Liver (tissue), 9 donors: ENCODE results near the gene EXOC7. TPM values are rescaled to one million over a fixed set of nuclear protein-coding genes. Genes with fewer than 3 reads are reported as not detected.

Experiments used
- DNase-seq: peaks from one replicate; pipeline ENCODE4 v3.0.0-alpha.2; 2017; ENCODE audit warnings: low spot score
- H3K27ac ChIP-seq, 2 donors: one replicate each; pipeline ENCODE4 v1.7.0; 2013; ENCODE audit warnings: inconsistent platforms in 2 of 2, low read length in 2 of 2, control low read depth in 1 of 2, low read depth in 1 of 2, mild to moderate bottlenecking in 1 of 2
- H3K27me3 ChIP-seq, 4 donors: one replicate each; pipeline versions ENCODE4 v1.6.1 to v1.7.0; 2013; ENCODE audit warnings: low read length in 3 of 4, inconsistent platforms in 1 of 4, mild to moderate bottlenecking in 1 of 4, moderate library complexity in 1 of 4; ENCODE audit not compliant: control insufficient read depth in 4 of 4, insufficient read depth in 4 of 4
- H3K36me3 ChIP-seq, 4 donors: one replicate each; pipeline versions ENCODE4 v1.6.1 to v1.7.0; 2013; ENCODE audit warnings: low read length in 3 of 4, mild to moderate bottlenecking in 3 of 4, low read depth in 1 of 4, moderate library complexity in 1 of 4; ENCODE audit not compliant: control insufficient read depth in 4 of 4, insufficient read depth in 3 of 4
- H3K4me1 ChIP-seq, 4 donors: one replicate each; pipeline versions ENCODE4 v1.6.1 to v1.7.0; 2013; ENCODE audit warnings: low read length in 3 of 4, mild to moderate bottlenecking in 3 of 4, moderate library complexity in 1 of 4; ENCODE audit not compliant: control insufficient read depth in 4 of 4, insufficient read depth in 4 of 4
- H3K4me3 ChIP-seq, 3 donors: one replicate each; pipeline versions ENCODE4 v1.6.1 to v1.7.0; 2013; ENCODE audit warnings: low read length in 3 of 3, control low read depth in 1 of 3, low read depth in 1 of 3, mild to moderate bottlenecking in 1 of 3
- H3K9ac ChIP-seq, 2 donors: one replicate each; pipeline ENCODE4 v1.7.0; 2013; ENCODE audit warnings: low read length in 2 of 2, mild to moderate bottlenecking in 2 of 2, moderate library complexity in 2 of 2, control low read depth in 1 of 2, low read depth in 1 of 2
- H3K9me3 ChIP-seq, 4 donors: one replicate each; pipeline versions ENCODE4 v1.6.1 to v1.7.0; 2013; ENCODE audit warnings: low read length in 3 of 4; ENCODE audit not compliant: control insufficient read depth in 4 of 4
- EGR1 ChIP-seq, 2 donors: IDR thresholded peaks; 2 replicates each; pipeline ENCODE4 v1.6.1; 2016 to 2018; ENCODE audit warnings: antibody characterized with exemption in 2 of 2, low read depth in 2 of 2
- FOXA1 ChIP-seq: IDR thresholded peaks from 2 replicates; pipeline ENCODE4 v1.6.1; 2016; ENCODE audit warnings: antibody characterized with exemption
- FOXA2 ChIP-seq: IDR thresholded peaks from 2 replicates; pipeline ENCODE4 v1.6.1; 2016; ENCODE audit warnings: antibody characterized with exemption
- GABPA ChIP-seq, 2 donors: IDR thresholded peaks in 1 of 2; conservative IDR thresholded peaks in 1 of 2; 2 replicates each; pipeline ENCODE4 v1.6.1; 2016; ENCODE audit warnings: antibody characterized with exemption in 2 of 2, mild to moderate bottlenecking in 1 of 2, moderate library complexity in 1 of 2
- HNF4A ChIP-seq, 2 donors: conservative IDR thresholded peaks; 2 replicates each; pipeline ENCODE4 v1.6.1; 2016; ENCODE audit warnings: antibody characterized with exemption in 2 of 2, mild to moderate bottlenecking in 2 of 2
- HNF4G ChIP-seq: IDR thresholded peaks from 2 replicates; pipeline ENCODE4 v1.6.1; 2016; ENCODE audit warnings: antibody characterized with exemption
- JUND ChIP-seq, 2 donors: IDR thresholded peaks; 2 replicates each; pipeline ENCODE4 v1.6.1; 2016; ENCODE audit warnings: antibody characterized with exemption in 2 of 2
- NR2F2 ChIP-seq: IDR thresholded peaks from 2 replicates; pipeline ENCODE4 v1.6.1; 2016; ENCODE audit warnings: antibody characterized with exemption
- RAD21 ChIP-seq, 2 donors: IDR thresholded peaks; 2 replicates each; pipeline ENCODE4 v1.6.1; 2016; ENCODE audit warnings: antibody characterized with exemption in 2 of 2, mild to moderate bottlenecking in 2 of 2
- RXRA ChIP-seq, 2 donors: IDR thresholded peaks; 2 replicates each; pipeline ENCODE4 v1.6.1; 2017 to 2018; ENCODE audit warnings: antibody characterized with exemption in 2 of 2, mild to moderate bottlenecking in 1 of 2
- TAF1 ChIP-seq: conservative IDR thresholded peaks from 2 replicates; pipeline ENCODE4 v1.6.1; 2016; ENCODE audit warnings: antibody characterized with exemption, mild to moderate bottlenecking
- WGBS: extraction: QIAGEN DNeasy Blood & Tissue Kit; methylation state at CpG from one replicate; pipeline ENCODE4 v1.1.7; 2013; 5-methylcytosine and 5-hydroxymethylcytosine counted together
- polyA plus RNA-seq, 2 donors: library from polyadenylated mRNA; stranded (reverse) in 1 of 2; unstranded in 1 of 2; fragments of 200-250 nt in 1 of 2; fragments of >200 nt in 1 of 2; fragmentation: Nextera tagmentation in 1 of 2; extraction: Ambion mirVana in 1 of 2; gene quantifications; one replicate each; pipeline versions ENCODE4 v1.2.1 to v1.2.3, GENCODE V29; 2013 to 2015
- total RNA-seq, 2 donors: library from RNA; depleted of rRNA; stranded (reverse); fragments of >200 nt; gene quantifications; one replicate each; pipeline ENCODE4 v1.2.3, GENCODE V29; 2014
- TF ChIP-seq, protein P1 (sequence below): IDR thresholded peaks from 2 replicates; pipeline ENCODE4 v1.6.1; 2016; ENCODE audit warnings: antibody characterized with exemption
- TF ChIP-seq, protein P2 (sequence below): IDR thresholded peaks from 2 replicates; pipeline ENCODE4 v1.6.1; 2016; ENCODE audit warnings: antibody characterized with exemption
- TF ChIP-seq, protein P3 (sequence below): fragments of 150-350 bp; IDR thresholded peaks from 2 replicates; pipeline ENCODE4 v1.5.1; 2017; ENCODE audit warnings: improper control_type of control experiment, low read depth, low read length; ENCODE audit not compliant: missing input control
- donor health status: healthy.
- donor health status: healthy.
- donor health status: healthy.
- donor health status: healthy.
- donor health status: healthy.

Gene EXOC7
- total and polyA plus RNA-seq, 4 donors: 28.0 to 64.8 (median 38.2) TPM

DNA sequence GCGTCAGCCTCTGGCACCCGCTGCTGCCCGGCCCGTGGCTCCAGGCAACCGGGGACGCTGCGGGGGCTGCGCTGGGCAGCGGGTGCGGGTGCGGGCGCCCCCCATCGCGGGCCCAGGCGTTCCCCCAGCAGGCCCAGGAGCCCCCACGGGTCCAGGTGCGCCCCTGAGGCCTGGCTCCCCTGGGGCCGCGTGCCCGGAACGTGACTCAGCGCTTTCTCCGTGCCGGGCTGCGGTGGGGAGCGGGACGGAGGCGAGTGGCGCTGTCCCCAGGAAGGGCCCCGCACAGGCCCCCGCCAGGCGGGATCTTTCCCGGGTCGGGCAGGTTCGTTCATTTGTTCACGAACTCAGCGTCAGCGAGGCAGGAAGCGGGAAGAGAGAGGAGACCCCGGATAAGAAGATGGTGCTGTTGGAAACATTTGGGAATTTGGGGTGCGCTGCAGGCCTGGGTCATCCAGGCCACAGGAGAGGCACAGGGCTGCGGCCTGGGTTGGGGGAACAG lies 18.4 kb upstream of the EXOC7 start:
- Histone ChIP-seq H3K9me3 (no peaks in the 10 kb centered on the region), H3K9ac (no peak overlapping the region), H3K4me1 (peaks cover 0 to 7% (median 5%) of the 10 kb centered on the region in 4 donors), H3K4me3 (peak overlapping the region in 1 of 3 donors; percentile 29), H3K27me3 (no peaks in the 10 kb centered on the region), H3K27ac (no peak overlapping the region), H3K36me3 (no peaks in the 10 kb centered on the region)
- TF ChIP-seq JUND (IDR thresholded peaks at IDR 0.05): no peak
- TF ChIP-seq NR2F2: no peak
- TF ChIP-seq, protein P1, sequence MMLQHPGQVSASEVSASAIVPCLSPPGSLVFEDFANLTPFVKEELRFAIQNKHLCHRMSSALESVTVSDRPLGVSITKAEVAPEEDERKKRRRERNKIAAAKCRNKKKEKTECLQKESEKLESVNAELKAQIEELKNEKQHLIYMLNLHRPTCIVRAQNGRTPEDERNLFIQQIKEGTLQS: no peak
- TF ChIP-seq HNF4G: no peak
- TF ChIP-seq FOXA1: no peak
- TF ChIP-seq HNF4A (conservative IDR thresholded peaks at IDR 0.05): no peak
- no peak for TF ChIP-seq EGR1 (IDR thresholded peaks at IDR 0.05; ENCODE audit: low read depth in 2 of 2)
- TF ChIP-seq RXRA (IDR thresholded peaks at IDR 0.05): no peak
- no peak for TF ChIP-seq GABPA (IDR thresholded peaks at IDR 0.05 in 1 of 2, conservative IDR thresholded peaks at IDR 0.05 in 1 of 2)
- 58% methylated on average over 42 of the region's 42 CpGs for WGBS
- no peak for DNase-seq

DNA sequence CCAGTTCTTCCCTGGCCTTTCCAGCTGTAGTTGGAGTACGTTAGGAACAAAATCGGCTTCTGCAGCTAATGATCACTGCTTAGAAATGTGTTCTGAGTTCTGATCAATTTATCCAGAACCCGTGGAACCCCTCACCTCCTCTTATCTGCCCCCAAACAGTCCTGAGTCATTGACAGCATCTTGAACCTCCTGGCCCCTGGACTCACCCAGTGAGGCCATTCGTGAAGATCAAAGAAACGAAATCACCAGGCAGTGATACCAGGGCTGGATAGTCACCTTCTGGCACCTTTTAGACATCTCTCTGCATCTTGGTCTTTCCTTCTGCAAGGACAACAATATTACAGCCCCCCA lies 17.0 kb upstream of the EXOC7 start:
- no peaks in the 10 kb centered on the region for H3K36me3 ChIP-seq
- H3K4me1 ChIP-seq: peaks cover 0 to 7% (median 5%) of the 10 kb centered on the region in 4 donors
- H3K9me3 ChIP-seq: no peaks in the 10 kb centered on the region
- no peak overlapping the region for H3K27ac ChIP-seq
- WGBS: 92% methylated on average over 5 of the region's 5 CpGs
- DNase-seq: no peak
- H3K9ac ChIP-seq: no peak overlapping the region
- H3K4me3 ChIP-seq: no peak overlapping the region
- TF ChIP-seq, protein P2, sequence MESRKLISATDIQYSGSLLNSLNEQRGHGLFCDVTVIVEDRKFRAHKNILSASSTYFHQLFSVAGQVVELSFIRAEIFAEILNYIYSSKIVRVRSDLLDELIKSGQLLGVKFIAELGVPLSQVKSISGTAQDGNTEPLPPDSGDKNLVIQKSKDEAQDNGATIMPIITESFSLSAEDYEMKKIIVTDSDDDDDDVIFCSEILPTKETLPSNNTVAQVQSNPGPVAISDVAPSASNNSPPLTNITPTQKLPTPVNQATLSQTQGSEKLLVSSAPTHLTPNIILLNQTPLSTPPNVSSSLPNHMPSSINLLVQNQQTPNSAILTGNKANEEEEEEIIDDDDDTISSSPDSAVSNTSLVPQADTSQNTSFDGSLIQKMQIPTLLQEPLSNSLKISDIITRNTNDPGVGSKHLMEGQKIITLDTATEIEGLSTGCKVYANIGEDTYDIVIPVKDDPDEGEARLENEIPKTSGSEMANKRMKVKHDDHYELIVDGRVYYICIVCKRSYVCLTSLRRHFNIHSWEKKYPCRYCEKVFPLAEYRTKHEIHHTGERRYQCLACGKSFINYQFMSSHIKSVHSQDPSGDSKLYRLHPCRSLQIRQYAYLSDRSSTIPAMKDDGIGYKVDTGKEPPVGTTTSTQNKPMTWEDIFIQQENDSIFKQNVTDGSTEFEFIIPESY: no peak
- TF ChIP-seq, protein P3, sequence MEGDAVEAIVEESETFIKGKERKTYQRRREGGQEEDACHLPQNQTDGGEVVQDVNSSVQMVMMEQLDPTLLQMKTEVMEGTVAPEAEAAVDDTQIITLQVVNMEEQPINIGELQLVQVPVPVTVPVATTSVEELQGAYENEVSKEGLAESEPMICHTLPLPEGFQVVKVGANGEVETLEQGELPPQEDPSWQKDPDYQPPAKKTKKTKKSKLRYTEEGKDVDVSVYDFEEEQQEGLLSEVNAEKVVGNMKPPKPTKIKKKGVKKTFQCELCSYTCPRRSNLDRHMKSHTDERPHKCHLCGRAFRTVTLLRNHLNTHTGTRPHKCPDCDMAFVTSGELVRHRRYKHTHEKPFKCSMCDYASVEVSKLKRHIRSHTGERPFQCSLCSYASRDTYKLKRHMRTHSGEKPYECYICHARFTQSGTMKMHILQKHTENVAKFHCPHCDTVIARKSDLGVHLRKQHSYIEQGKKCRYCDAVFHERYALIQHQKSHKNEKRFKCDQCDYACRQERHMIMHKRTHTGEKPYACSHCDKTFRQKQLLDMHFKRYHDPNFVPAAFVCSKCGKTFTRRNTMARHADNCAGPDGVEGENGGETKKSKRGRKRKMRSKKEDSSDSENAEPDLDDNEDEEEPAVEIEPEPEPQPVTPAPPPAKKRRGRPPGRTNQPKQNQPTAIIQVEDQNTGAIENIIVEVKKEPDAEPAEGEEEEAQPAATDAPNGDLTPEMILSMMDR: no peak
- TF ChIP-seq TAF1 (no peak), FOXA2 (no peak), RAD21 (IDR thresholded peaks at IDR 0.05) (no peak)
- no peaks in the 10 kb centered on the region for H3K27me3 ChIP-seq
